Measurements from ENCODE around the gene UBE2S.

- TF ChIP-seq CTCF (IDR thresholded peaks at IDR 0.05) (no peak), POLR2A (IDR thresholded peaks at IDR 0.05) (no peak)
Observed at GRCh38 chr19:55434356-55434919, 26.9 kb upstream of the UBE2S start.

Measured in lower leg skin (tissue), 3 donors.